ENCODE measurements around the gene TMBIM1. TPM values are rescaled to one million over a fixed set of nuclear protein-coding genes. Genes with fewer than 3 reads are reported as not detected.

Gene TMBIM1
- total RNA-seq, 1 experiment from 2014 or later, result 23.5 TPM

DNA sequence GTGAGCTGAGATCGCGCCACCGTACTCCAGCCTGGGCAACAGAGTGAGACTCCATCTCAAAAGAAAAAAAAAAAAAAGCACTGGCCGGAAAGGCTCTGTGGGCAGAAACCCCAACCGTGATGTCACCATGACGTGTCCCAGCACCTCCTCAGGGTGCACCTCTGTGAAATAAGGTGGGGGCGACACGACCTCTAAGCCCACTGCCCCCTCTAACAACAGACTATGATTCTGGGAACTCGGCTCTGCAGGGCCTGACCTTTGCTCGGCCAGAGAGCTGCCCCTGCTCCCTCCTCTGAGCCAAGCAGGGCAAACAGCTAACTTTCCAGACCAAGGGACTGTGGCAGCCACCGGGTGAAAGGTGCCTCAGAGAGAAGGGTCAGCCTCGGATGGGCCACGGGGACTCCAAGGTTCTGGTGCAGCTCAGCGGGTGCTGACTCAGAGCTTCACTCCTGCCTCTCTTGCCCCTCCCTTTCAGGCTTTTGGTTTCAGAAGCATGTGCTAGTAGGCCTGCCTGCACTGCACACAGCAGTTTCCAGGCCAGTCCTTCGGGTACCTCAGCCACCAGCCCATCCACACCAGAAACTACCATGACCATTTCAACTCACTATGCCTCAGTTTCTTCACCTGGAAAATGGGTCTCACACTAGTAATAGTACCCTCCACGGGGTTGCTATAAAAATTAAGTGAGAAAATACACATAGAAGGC lies 8.0 kb downstream of the TMBIM1 start:
- no peak for ATAC-seq
- Mint-ChIP-seq H3K9me3 (no peaks in the 10 kb centered on the region), H3K4me1 (peaks cover 12% of the 10 kb centered on the region), H3K36me3 (no peaks in the 10 kb centered on the region; the same call in 1 of the 2 replicates), H3K27me3 (ENCODE audit: low read depth) (no peaks in the 10 kb centered on the region), H3K27ac (no peak overlapping the region; the same call in 1 of the 2 replicates), H3K4me3 (no peak overlapping the region)
- ChIA-PET CTCF (no interaction called here), POLR2A (no interaction called here)
- no peak for DNase-seq (ENCODE audit: low spot score)
- no peak for TF ChIP-seq ELF4 (CRISPR knock-in tag; IDR thresholded peaks at IDR 0.05; ENCODE audit: low read depth)

DNA sequence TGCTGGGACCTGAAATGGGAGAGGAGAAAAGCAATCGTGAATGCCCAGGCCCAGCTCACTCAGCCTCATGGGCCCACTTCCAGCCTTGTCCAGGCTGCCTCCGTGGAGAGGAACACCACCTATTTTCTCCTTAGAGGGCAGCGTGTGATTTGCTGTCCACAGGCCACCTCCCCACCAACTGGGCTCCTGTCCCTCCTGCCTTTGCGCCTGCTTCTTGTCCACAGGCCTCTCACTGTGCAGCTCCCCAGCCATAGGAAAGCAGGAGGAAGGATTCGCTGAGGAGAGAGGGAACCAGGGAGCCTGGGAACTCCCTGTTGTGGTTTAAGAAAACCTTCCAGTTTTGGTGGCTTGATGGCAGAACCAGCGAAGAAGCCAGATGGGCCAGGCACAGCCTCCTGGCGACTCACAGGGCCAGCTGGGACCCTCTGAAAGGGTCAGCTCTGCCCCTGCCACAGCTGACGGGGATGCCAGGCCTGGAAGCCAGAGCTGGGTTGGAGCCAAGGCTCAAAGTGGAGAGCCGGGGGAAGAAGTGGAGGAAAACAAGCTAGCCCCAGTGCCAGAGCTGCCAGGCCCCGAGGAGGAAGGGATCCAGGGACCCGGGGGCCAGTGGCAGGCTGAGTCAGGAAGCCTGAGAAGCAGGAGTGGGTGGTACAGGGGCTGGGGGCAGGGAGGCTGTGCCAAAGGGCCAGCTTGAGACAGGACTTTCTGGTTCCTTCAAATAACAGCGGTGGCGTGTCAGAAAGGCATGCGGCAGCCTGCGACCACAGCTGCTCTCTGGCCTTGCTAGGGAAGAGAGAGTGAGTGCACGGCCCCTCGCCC lies 9.9 kb downstream of the TMBIM1 start:
- no peak for DNase-seq (ENCODE audit: low spot score)
- Mint-ChIP-seq H3K9me3 (no peaks in the 10 kb centered on the region), H3K27me3 (ENCODE audit: low read depth) (no peaks in the 10 kb centered on the region), H3K4me3 (no peak overlapping the region), H3K27ac (peak overlapping the region; percentile 84), H3K4me1 (peaks cover 12% of the 10 kb centered on the region), H3K36me3 (peaks cover 1% of the 10 kb centered on the region; the same call in 1 of the 2 replicates)
- TF ChIP-seq EMX1 (CRISPR knock-in tag; IDR thresholded peaks at IDR 0.05), result no peak
- TF ChIP-seq ZNF423 (CRISPR knock-in tag; IDR thresholded peaks at IDR 0.05), result no peak
- ATAC-seq, result no peak
- POLR2A ChIA-PET, result interaction anchor here (0.5 kb wide), 1 partner anchor 1698 kb away, joined by 4 read pairs; no protein-coding TSS in a partner anchor
- CTCF ChIA-PET, result interaction anchor here (0.6 to 1.7 kb wide), 5 partner anchors 9 to 114 kb away, joined by 3 to 5 read pairs (median 3); partner anchors contain the start of genes AAMP and PNKD

DNA sequence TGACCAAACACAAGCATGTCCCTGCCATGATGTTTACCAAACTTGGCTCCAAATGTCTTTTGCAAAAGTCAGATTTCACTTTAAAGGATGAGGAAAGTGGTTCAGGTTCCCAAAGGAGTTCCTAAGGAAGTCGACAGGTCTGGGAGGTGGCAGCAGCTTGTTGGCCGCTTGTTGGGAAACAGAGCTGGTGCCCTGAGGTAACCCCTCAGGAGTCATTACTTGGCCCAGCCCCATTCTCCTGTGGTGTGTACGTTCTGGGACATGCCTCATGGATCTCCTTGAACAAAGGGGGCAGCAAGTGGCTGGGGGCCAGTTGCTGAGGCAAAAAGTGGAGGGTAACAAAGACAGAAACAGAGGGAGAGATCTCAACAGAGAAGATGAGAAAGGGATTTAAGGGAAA lies 10.9 kb downstream of the TMBIM1 start:
- ChIA-PET POLR2A (no interaction called here), CTCF (no interaction called here)
- TF ChIP-seq, protein P1, sequence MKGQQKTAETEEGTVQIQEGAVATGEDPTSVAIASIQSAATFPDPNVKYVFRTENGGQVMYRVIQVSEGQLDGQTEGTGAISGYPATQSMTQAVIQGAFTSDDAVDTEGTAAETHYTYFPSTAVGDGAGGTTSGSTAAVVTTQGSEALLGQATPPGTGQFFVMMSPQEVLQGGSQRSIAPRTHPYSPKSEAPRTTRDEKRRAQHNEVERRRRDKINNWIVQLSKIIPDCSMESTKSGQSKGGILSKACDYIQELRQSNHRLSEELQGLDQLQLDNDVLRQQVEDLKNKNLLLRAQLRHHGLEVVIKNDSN (CRISPR knock-in tag; IDR thresholded peaks at IDR 0.05), result no peak
- TF ChIP-seq TCF7 (CRISPR knock-in tag; IDR thresholded peaks at IDR 0.05; ENCODE audit: low read depth), result no peak
- H3K9me3 Mint-ChIP-seq, result no peaks in the 10 kb centered on the region
- ATAC-seq (no peak), DNase-seq (ENCODE audit: low spot score) (no peak)
- H3K36me3 Mint-ChIP-seq, result peaks cover 3% of the 10 kb centered on the region; the same call in 1 of the 2 replicates
- H3K4me1 Mint-ChIP-seq, result peaks cover 2% of the 10 kb centered on the region
- peak overlapping the region; percentile 93 for H3K27ac Mint-ChIP-seq
- no peaks in the 10 kb centered on the region for H3K27me3 Mint-ChIP-seq (ENCODE audit: low read depth)
- H3K4me3 Mint-ChIP-seq, result no peak overlapping the region

DNA sequence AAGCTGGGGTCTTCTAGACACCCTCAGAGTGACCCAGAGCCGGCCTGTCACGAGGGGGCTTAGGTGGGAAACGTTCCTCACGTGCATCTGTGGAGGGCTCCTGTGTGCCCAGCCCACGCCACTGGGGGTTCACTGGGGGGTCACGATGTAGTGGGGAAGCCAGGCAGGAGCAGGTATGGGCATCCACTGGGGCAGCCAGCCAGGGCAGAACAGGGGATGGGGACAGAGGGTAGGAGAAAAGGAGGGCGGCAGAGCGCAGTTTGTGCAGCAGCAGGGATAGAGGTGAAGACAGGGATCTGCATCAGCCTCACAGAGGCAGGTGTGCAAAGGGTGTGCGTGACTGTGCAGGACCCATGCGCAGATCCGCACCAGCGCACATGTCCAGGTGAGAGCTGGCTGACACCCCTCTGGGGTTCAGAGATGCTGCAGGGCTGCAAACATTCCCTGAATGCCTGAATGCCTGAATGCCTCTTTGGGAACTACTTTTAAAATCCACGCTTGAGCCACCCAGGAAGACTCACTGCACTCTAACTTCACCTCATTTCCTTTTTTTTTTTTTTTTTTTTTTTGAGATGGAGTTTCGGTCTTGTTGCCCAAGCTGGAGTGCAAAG lies 11.9 kb downstream of the TMBIM1 start:
- CTCF ChIA-PET, result interaction anchor here (0.6 kb wide), 1 partner anchor 317 kb away, joined by 3 read pairs; no protein-coding TSS in a partner anchor

More for the DNA sequence above, 11.9 kb downstream of the TMBIM1 start:
- Mint-ChIP-seq H3K4me3 (no peak overlapping the region), H3K27me3 (ENCODE audit: low read depth) (no peaks in the 10 kb centered on the region), H3K27ac (no peak overlapping the region; the same call in 1 of the 2 replicates), H3K4me1 (no peaks in the 10 kb centered on the region; the same call in 1 of the 2 replicates), H3K36me3 (peaks cover 4% of the 10 kb centered on the region; the same call in 1 of the 2 replicates), H3K9me3 (no peaks in the 10 kb centered on the region)
- ATAC-seq (no peak), DNase-seq (ENCODE audit: low spot score) (no peak)
- POLR2A ChIA-PET, result no interaction called here
- TF ChIP-seq, protein P2, sequence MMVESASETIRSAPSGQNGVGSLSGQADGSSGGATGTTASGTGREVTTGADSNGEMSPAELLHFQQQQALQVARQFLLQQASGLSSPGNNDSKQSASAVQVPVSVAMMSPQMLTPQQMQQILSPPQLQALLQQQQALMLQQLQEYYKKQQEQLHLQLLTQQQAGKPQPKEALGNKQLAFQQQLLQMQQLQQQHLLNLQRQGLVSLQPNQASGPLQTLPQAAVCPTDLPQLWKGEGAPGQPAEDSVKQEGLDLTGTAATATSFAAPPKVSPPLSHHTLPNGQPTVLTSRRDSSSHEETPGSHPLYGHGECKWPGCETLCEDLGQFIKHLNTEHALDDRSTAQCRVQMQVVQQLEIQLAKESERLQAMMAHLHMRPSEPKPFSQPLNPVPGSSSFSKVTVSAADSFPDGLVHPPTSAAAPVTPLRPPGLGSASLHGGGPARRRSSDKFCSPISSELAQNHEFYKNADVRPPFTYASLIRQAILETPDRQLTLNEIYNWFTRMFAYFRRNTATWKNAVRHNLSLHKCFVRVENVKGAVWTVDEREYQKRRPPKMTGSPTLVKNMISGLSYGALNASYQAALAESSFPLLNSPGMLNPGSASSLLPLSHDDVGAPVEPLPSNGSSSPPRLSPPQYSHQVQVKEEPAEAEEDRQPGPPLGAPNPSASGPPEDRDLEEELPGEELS (CRISPR knock-in tag; IDR thresholded peaks at IDR 0.05), result no peak
- TF ChIP-seq ZNF263 (CRISPR knock-in tag; IDR thresholded peaks at IDR 0.05; ENCODE audit: low read depth) (no peak), FOXJ3 (CRISPR knock-in tag; IDR thresholded peaks at IDR 0.05; ENCODE audit: borderline replicate concordance) (no peak), KAT7 (CRISPR knock-in tag; IDR thresholded peaks at IDR 0.05; ENCODE audit: borderline replicate concordance) (no peak), CREB1 (CRISPR knock-in tag; IDR thresholded peaks at IDR 0.05) (no peak), CREM (CRISPR knock-in tag; IDR thresholded peaks at IDR 0.05) (no peak), TEAD1 (CRISPR knock-in tag; IDR thresholded peaks at IDR 0.05) (no peak), NFATC4 (CRISPR knock-in tag; IDR thresholded peaks at IDR 0.05) (no peak), ATF1 (CRISPR knock-in tag; IDR thresholded peaks at IDR 0.05) (no peak), ZNF423 (CRISPR knock-in tag; IDR thresholded peaks at IDR 0.05) (no peak), FOXP1 (CRISPR knock-in tag; IDR thresholded peaks at IDR 0.05; ENCODE audit: borderline replicate concordance) (no peak), GTF2I (CRISPR knock-in tag; conservative IDR thresholded peaks at IDR 0.05) (no peak)
- TF ChIP-seq, protein P3, sequence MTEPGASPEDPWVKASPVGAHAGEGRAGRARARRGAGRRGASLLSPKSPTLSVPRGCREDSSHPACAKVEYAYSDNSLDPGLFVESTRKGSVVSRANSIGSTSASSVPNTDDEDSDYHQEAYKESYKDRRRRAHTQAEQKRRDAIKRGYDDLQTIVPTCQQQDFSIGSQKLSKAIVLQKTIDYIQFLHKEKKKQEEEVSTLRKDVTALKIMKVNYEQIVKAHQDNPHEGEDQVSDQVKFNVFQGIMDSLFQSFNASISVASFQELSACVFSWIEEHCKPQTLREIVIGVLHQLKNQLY (CRISPR knock-in tag; IDR thresholded peaks at IDR 0.05), result no peak
- TF ChIP-seq, protein P4, sequence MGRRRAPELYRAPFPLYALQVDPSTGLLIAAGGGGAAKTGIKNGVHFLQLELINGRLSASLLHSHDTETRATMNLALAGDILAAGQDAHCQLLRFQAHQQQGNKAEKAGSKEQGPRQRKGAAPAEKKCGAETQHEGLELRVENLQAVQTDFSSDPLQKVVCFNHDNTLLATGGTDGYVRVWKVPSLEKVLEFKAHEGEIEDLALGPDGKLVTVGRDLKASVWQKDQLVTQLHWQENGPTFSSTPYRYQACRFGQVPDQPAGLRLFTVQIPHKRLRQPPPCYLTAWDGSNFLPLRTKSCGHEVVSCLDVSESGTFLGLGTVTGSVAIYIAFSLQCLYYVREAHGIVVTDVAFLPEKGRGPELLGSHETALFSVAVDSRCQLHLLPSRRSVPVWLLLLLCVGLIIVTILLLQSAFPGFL (CRISPR knock-in tag; IDR thresholded peaks at IDR 0.05; ENCODE audit: borderline replicate concordance), result no peak
- TF ChIP-seq, protein P5, sequence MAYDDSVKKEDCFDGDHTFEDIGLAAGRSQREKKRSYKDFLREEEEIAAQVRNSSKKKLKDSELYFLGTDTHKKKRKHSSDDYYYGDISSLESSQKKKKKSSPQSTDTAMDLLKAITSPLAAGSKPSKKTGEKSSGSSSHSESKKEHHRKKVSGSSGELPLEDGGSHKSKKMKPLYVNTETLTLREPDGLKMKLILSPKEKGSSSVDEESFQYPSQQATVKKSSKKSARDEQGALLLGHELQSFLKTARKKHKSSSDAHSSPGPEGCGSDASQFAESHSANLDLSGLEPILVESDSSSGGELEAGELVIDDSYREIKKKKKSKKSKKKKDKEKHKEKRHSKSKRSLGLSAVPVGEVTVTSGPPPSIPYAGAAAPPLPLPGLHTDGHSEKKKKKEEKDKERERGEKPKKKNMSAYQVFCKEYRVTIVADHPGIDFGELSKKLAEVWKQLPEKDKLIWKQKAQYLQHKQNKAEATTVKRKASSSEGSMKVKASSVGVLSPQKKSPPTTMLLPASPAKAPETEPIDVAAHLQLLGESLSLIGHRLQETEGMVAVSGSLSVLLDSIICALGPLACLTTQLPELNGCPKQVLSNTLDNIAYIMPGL (CRISPR knock-in tag; IDR thresholded peaks at IDR 0.05), result no peak

All from WTC11 (cell line).